GM23338 (cell line): ENCODE measurements around the gene INPP4A.

Source experiments
- CREB1 ChIP-seq: fragments of 250-450 bp; sonication (Bioruptor Pico); IDR thresholded peaks from 2 replicates; pipeline ENCODE4 v1.5.0; 2020; ENCODE audit warnings: low read depth, mild to moderate bottlenecking, moderate library complexity
- CTCF ChIP-seq, 2 experiments: fragments of 200-600 bp in 1 of 2; sonication (generic) in 1 of 2; conservative IDR thresholded peaks; 2 replicates each; pipeline versions ENCODE4 v1.5.1 to v1.6.1; 2016 to 2017; ENCODE audit warnings: antibody characterized with exemption in 2 of 2, low read depth in 2 of 2, mild to moderate bottlenecking in 2 of 2, moderate library complexity in 1 of 2
- ETS1 ChIP-seq: IDR thresholded peaks from 2 replicates; pipeline ENCODE4 v1.6.1; 2016; ENCODE audit warnings: antibody characterized with exemption
- EZH2 ChIP-seq: fragments of 200-600 bp; sonication (generic); IDR thresholded peaks from one replicate; pipeline ENCODE4 v1.8.0; 2017; ENCODE audit warnings: antibody characterized with exemption, mild to moderate bottlenecking, low read depth; ENCODE audit not compliant: unreplicated experiment
- EZH2phosphoT487 ChIP-seq: fragments of 200-600 bp; sonication (generic); IDR thresholded peaks from one replicate; pipeline ENCODE4 v1.8.1; 2018; ENCODE audit warnings: antibody characterized with exemption; ENCODE audit not compliant: unreplicated experiment
- JUNB ChIP-seq: IDR thresholded peaks from one replicate; pipeline ENCODE4 v1.6.1; 2016; ENCODE audit warnings: antibody characterized with exemption; ENCODE audit not compliant: unreplicated experiment
- NANOG ChIP-seq: IDR thresholded peaks from 2 replicates; pipeline ENCODE4 v1.6.1; 2016; ENCODE audit warnings: antibody characterized with exemption, borderline replicate concordance
- POLR2AphosphoS5 ChIP-seq: IDR thresholded peaks from 2 replicates; pipeline ENCODE4 v1.6.1; 2016; ENCODE audit warnings: antibody characterized with exemption, low read depth
- REST ChIP-seq: IDR thresholded peaks from one replicate; pipeline ENCODE4 v1.6.1; 2018; ENCODE audit warnings: antibody characterized with exemption; ENCODE audit not compliant: unreplicated experiment
- STAT1 ChIP-seq: IDR thresholded peaks from one replicate; pipeline ENCODE4 v1.6.1; 2016; ENCODE audit warnings: antibody characterized with exemption; ENCODE audit not compliant: unreplicated experiment
- ZNF114 ChIP-seq: fragments of 250-450 bp; sonication (Bioruptor Pico); IDR thresholded peaks from 2 replicates; pipeline ENCODE4 v1.5.0; 2020; ENCODE audit warnings: mild to moderate bottlenecking, moderate library complexity
- ZNF331 ChIP-seq: fragments of 250-450 bp; sonication (Bioruptor Pico); IDR thresholded peaks from 2 replicates; pipeline ENCODE4 v1.5.0; 2020; ENCODE audit warnings: low read depth, mild to moderate bottlenecking, moderate library complexity

GRCh38 chr2:98541489-98541888 is 96.8 kb downstream of the INPP4A start:
- no peak for TF ChIP-seq CTCF (conservative IDR thresholded peaks at IDR 0.05; ENCODE audit: low read depth in 2 of 2)
- no peak for TF ChIP-seq JUNB
- no peak for TF ChIP-seq EZH2
- no peak for TF ChIP-seq POLR2AphosphoS5
- no peak for TF ChIP-seq REST
- TF ChIP-seq EZH2phosphoT487: no peak
- TF ChIP-seq STAT1: no peak
- TF ChIP-seq ETS1: no peak
- TF ChIP-seq CREB1 (CRISPR knock-in tag): no peak
- no peak for TF ChIP-seq NANOG
- TF ChIP-seq ZNF114 (CRISPR knock-in tag): no peak
- TF ChIP-seq ZNF331 (CRISPR knock-in tag): no peak
